ENCODE data around the gene SNHG17. TPM values are rescaled to one million over a fixed set of nuclear protein-coding genes. Genes with fewer than 3 reads are reported as not detected.

The SNHG17 gene
- total and polyA plus RNA-seq, 9 of the 15 experiments (the other 6 are each of a cell fraction or from before 2014, with no cell fraction given) = 29.8 to 106 (median 57.7) TPM

GRCh38 chr20:38446441-38447209 lies 11.5 kb upstream of the SNHG17 start (continued):
- TF ChIP-seq ZBTB11 (CRISPR knock-in tag; IDR thresholded peaks at IDR 0.05) = peak in 1 of 3 experiments; percentile 66; a peak in 1 of 6 replicates
- peak; percentile 79 for TF ChIP-seq POLR2H (tag; IDR thresholded peaks at IDR 0.05; ENCODE audit: low read depth)
- TF ChIP-seq ZBTB12 (CRISPR knock-in tag; IDR thresholded peaks at IDR 0.05) = peak; percentile 42; the same call in 1 of the 2 replicates
- TF ChIP-seq, protein P1, sequence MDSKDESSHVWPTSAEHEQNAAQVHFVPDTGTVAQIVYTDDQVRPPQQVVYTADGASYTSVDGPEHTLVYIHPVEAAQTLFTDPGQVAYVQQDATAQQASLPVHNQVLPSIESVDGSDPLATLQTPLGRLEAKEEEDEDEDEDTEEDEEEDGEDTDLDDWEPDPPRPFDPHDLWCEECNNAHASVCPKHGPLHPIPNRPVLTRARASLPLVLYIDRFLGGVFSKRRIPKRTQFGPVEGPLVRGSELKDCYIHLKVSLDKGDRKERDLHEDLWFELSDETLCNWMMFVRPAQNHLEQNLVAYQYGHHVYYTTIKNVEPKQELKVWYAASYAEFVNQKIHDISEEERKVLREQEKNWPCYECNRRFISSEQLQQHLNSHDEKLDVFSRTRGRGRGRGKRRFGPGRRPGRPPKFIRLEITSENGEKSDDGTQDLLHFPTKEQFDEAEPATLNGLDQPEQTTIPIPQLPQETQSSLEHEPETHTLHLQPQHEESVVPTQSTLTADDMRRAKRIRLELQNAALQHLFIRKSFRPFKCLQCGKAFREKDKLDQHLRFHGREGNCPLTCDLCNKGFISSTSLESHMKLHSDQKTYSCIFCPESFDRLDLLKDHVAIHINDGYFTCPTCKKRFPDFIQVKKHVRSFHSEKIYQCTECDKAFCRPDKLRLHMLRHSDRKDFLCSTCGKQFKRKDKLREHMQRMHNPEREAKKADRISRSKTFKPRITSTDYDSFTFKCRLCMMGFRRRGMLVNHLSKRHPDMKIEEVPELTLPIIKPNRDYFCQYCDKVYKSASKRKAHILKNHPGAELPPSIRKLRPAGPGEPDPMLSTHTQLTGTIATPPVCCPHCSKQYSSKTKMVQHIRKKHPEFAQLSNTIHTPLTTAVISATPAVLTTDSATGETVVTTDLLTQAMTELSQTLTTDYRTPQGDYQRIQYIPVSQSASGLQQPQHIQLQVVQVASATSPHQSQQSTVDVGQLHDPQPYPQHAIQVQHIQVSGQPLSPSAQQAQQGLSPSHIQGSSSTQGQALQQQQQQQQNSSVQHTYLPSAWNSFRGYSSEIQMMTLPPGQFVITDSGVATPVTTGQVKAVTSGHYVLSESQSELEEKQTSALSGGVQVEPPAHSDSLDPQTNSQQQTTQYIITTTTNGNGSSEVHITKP (IDR thresholded peaks at IDR 0.05; ENCODE audit: partially characterized antibody) = peak; percentile 40
- TF ChIP-seq ZKSCAN8 (CRISPR knock-in tag; IDR thresholded peaks at IDR 0.05) = no peak
- peak; percentile 76; the same call in 1 of the 2 replicates for TF ChIP-seq PTBP1 (IDR thresholded peaks at IDR 0.05; ENCODE audit: low read depth, low read length)
- no peak for TF ChIP-seq CREB5 (CRISPR knock-in tag; IDR thresholded peaks at IDR 0.05)
- TF ChIP-seq KDM5B (IDR thresholded peaks at IDR 0.05; ENCODE audit: insufficient replicate concordance, low read depth, low read length) = peak; percentile 87
- TF ChIP-seq KDM1A (IDR thresholded peaks at IDR 0.05) = peak in 1 of 2 experiments; percentile 14; a peak in 1 of 4 replicates
- TF ChIP-seq ZNF311 (CRISPR knock-in tag; IDR thresholded peaks at IDR 0.05) = 0 out of 2 replicates have a peak, but pooled peaks have one; percentile 15
- TF ChIP-seq, protein P2, sequence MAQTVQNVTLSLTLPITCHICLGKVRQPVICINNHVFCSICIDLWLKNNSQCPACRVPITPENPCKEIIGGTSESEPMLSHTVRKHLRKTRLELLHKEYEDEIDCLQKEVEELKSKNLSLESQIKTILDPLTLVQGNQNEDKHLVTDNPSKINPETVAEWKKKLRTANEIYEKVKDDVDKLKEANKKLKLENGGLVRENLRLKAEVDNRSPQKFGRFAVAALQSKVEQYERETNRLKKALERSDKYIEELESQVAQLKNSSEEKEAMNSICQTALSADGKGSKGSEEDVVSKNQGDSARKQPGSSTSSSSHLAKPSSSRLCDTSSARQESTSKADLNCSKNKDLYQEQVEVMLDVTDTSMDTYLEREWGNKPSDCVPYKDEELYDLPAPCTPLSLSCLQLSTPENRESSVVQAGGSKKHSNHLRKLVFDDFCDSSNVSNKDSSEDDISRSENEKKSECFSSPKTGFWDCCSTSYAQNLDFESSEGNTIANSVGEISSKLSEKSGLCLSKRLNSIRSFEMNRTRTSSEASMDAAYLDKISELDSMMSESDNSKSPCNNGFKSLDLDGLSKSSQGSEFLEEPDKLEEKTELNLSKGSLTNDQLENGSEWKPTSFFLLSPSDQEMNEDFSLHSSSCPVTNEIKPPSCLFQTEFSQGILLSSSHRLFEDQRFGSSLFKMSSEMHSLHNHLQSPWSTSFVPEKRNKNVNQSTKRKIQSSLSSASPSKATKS (CRISPR knock-in tag; IDR thresholded peaks at IDR 0.05) = no peak
- no peak for TF ChIP-seq U2AF1 (optimal IDR thresholded peaks at IDR 0.05; ENCODE audit: low read depth, low read length)
- TF ChIP-seq ZNF764 (CRISPR knock-in tag; IDR thresholded peaks at IDR 0.05; ENCODE audit: low read depth) = no peak

Measured in K562 (cell line).